ENCODE data around the gene SEMA3A. TPM values are rescaled to one million over a fixed set of nuclear protein-coding genes. Genes with fewer than 3 reads are reported as not detected.

The SEMA3A gene
- total RNA-seq, 1 donor from 2014 or later: 134 TPM

DNA sequence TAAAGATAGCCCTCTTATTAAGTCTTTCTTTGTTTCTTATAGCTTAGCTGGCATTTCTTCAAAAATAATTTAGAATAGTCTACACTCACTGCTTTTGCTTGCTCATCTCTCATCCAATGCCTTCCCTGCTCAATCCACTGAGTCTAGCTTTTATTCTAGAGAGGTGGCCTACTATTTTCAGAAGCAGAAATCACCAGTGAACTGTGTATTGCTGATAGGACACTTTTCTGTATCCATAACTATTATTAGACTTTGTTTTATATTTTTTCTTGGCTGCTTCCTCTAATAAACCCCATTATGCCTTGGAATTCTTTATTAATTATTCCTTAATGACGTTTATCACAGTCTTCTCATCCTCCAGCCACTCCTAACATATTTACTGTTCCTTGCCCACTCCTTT, 206.8 kb downstream of the SEMA3A start:
- Histone ChIP-seq H3K9me3 (ENCODE audit: low read depth) (no peaks in the 10 kb centered on the region), H3K27ac (no peak overlapping the region), H3F3A (ENCODE audit: low read depth) (peaks cover 7% of the 10 kb centered on the region), H3K4me1 (no peaks in the 10 kb centered on the region), H2AFZ (replicated peaks) (no peak overlapping the region), H3K79me2 (ENCODE audit: low read depth) (no peaks in the 10 kb centered on the region), H3K4me3 (no peak overlapping the region), H3K9ac (no peak overlapping the region), H3K27me3 (no peaks in the 10 kb centered on the region), H3K4me2 (no peak overlapping the region), H4K20me1 (ENCODE audit: low read depth) (no peaks in the 10 kb centered on the region), H3K36me3 (peaks cover 18% of the 10 kb centered on the region)
- Mint-ChIP-seq H3K4me1 (no peaks in the 10 kb centered on the region), H3K27me3 (ENCODE audit: insufficient read depth, low read depth) (no peaks in the 10 kb centered on the region), H3K27ac (no peak overlapping the region), H3K9me3 (no peaks in the 10 kb centered on the region), H3K36me3 (peaks cover 19% of the 10 kb centered on the region), H3K4me3 (no peak overlapping the region)
- TF ChIP-seq, protein P1, sequence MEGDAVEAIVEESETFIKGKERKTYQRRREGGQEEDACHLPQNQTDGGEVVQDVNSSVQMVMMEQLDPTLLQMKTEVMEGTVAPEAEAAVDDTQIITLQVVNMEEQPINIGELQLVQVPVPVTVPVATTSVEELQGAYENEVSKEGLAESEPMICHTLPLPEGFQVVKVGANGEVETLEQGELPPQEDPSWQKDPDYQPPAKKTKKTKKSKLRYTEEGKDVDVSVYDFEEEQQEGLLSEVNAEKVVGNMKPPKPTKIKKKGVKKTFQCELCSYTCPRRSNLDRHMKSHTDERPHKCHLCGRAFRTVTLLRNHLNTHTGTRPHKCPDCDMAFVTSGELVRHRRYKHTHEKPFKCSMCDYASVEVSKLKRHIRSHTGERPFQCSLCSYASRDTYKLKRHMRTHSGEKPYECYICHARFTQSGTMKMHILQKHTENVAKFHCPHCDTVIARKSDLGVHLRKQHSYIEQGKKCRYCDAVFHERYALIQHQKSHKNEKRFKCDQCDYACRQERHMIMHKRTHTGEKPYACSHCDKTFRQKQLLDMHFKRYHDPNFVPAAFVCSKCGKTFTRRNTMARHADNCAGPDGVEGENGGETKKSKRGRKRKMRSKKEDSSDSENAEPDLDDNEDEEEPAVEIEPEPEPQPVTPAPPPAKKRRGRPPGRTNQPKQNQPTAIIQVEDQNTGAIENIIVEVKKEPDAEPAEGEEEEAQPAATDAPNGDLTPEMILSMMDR (IDR thresholded peaks at IDR 0.05): no peak
- TF ChIP-seq EZH2phosphoT487 (IDR thresholded peaks at IDR 0.05) (no peak), EZH2 (IDR thresholded peaks at IDR 0.05) (no peak)
- DNase-seq (ENCODE audit: low spot score): no peak

DNA sequence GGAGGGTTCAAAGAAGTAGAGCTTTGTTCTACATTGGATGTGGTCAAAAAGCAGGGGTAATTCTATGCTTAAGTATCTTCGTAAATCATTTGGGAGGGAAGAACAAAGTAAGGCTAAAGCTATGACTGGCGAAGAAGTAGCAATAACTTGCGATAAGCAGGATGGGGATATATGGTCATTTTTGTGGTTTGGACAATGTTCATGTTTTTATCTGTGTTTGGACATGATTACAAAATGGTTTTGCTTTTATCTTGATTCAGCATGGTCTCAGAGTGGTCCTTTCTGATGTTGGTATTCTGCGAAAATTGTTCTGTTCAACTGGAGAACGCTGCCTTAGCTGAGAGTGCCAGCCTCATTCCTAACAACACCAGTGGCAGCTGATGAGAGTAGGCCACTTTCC, 208.8 kb downstream of the SEMA3A start:
- Histone ChIP-seq H3K79me2 (ENCODE audit: low read depth) (no peaks in the 10 kb centered on the region), H3K9me3 (ENCODE audit: low read depth) (peaks cover 10% of the 10 kb centered on the region), H2AFZ (replicated peaks) (no peak overlapping the region), H3F3A (ENCODE audit: low read depth) (peaks cover 7% of the 10 kb centered on the region), H3K4me2 (no peak overlapping the region), H3K27ac (no peak overlapping the region), H3K27me3 (no peaks in the 10 kb centered on the region), H3K9ac (no peak overlapping the region), H4K20me1 (ENCODE audit: low read depth) (no peaks in the 10 kb centered on the region), H3K4me1 (no peaks in the 10 kb centered on the region), H3K4me3 (no peak overlapping the region), H3K36me3 (peaks cover 37% of the 10 kb centered on the region)
- no peak overlapping the region for H3K4me3 Mint-ChIP-seq
- H3K27ac Mint-ChIP-seq: no peak overlapping the region
- H3K9me3 Mint-ChIP-seq: peaks cover 3% of the 10 kb centered on the region
- TF ChIP-seq, protein P1 (IDR thresholded peaks at IDR 0.05): no peak
- TF ChIP-seq EZH2 (IDR thresholded peaks at IDR 0.05) (no peak), EZH2phosphoT487 (IDR thresholded peaks at IDR 0.05) (no peak)
- H3K4me1 Mint-ChIP-seq: no peaks in the 10 kb centered on the region
- peaks cover 28% of the 10 kb centered on the region for H3K36me3 Mint-ChIP-seq
- no peak for DNase-seq (ENCODE audit: low spot score)
- no peaks in the 10 kb centered on the region for H3K27me3 Mint-ChIP-seq (ENCODE audit: insufficient read depth, low read depth)

DNA sequence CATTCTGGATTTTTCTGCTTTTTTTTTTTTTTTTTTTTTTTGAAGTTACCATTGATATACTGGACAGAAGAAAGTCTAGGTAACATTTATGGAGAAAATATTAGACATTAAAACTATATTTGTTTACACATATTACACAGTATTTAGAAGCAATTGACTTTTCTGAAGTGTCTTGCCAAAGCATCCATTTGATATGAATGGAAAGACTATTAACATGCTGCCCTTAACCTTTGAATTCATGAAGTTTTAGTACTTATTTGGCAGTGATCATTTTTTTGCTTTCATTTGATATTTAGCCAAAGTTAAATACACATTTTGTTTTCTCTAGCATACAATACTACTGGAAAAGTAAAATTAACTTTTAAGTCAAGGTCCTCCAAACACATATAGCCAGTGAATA, 210.0 kb downstream of the SEMA3A start:
- Mint-ChIP-seq H3K27me3 (ENCODE audit: insufficient read depth, low read depth) (no peaks in the 10 kb centered on the region), H3K9me3 (peaks cover 3% of the 10 kb centered on the region), H3K4me1 (no peaks in the 10 kb centered on the region), H3K36me3 (peaks cover 31% of the 10 kb centered on the region), H3K27ac (no peak overlapping the region), H3K4me3 (no peak overlapping the region)
- H2AFZ ChIP-seq (replicated peaks): no peak overlapping the region
- H4K20me1 ChIP-seq (ENCODE audit: low read depth): no peaks in the 10 kb centered on the region
- H3K4me2 ChIP-seq: no peak overlapping the region
- no peak for TF ChIP-seq EZH2phosphoT487 (IDR thresholded peaks at IDR 0.05)
- no peak for TF ChIP-seq EZH2 (IDR thresholded peaks at IDR 0.05)
- TF ChIP-seq, protein P1 (IDR thresholded peaks at IDR 0.05): no peak
- peaks cover 10% of the 10 kb centered on the region for H3K9me3 ChIP-seq (ENCODE audit: low read depth)
- no peak overlapping the region for H3K4me3 ChIP-seq
- peaks cover 7% of the 10 kb centered on the region for H3F3A ChIP-seq (ENCODE audit: low read depth)
- DNase-seq (ENCODE audit: low spot score): no peak
- no peaks in the 10 kb centered on the region for H3K79me2 ChIP-seq (ENCODE audit: low read depth)
- no peaks in the 10 kb centered on the region for H3K4me1 ChIP-seq
- H3K27me3 ChIP-seq: no peaks in the 10 kb centered on the region
- peaks cover 37% of the 10 kb centered on the region for H3K36me3 ChIP-seq
- H3K9ac ChIP-seq: no peak overlapping the region
- no peak overlapping the region for H3K27ac ChIP-seq
